GM18526 (cell line): Measurements from ENCODE around the gene KMT2D.

ENCODE experiments used
- POLR2A ChIP-seq: IDR thresholded peaks from 3 replicates; pipeline ENCODE4 v1.6.1; 2011; ENCODE audit not compliant: insufficient read length; ENCODE audit errors: extremely low read depth

The KMT2D gene

GRCh38 chr12:49046129-49046895, 14.3 kb downstream of the KMT2D start:
- TF ChIP-seq POLR2A, result no peak

- no peak for TF ChIP-seq POLR2A
Measured at GRCh38 chr12:49044660-49045059, 15.9 kb downstream of the KMT2D start.

- TF ChIP-seq POLR2A, result no peak
Measured at GRCh38 chr12:49043856-49044258, 16.7 kb downstream of the KMT2D start.

- no peak for TF ChIP-seq POLR2A
Measured at GRCh38 chr12:49043241-49043640, 17.4 kb downstream of the KMT2D start.

- no peak for TF ChIP-seq POLR2A
Measured at GRCh38 chr12:49041881-49042484, 18.6 kb downstream of the KMT2D start.

GRCh38 chr12:49041036-49041880, 19.3 kb downstream of the KMT2D start:
- no peak for TF ChIP-seq POLR2A

GRCh38 chr12:49040364-49040855, 20.2 kb downstream of the KMT2D start:
- TF ChIP-seq POLR2A, result no peak

GRCh38 chr12:49039421-49040363, 20.9 kb downstream of the KMT2D start:
- TF ChIP-seq POLR2A, result no peak

GRCh38 chr12:49038291-49038955, 22.2 kb downstream of the KMT2D start:
- TF ChIP-seq POLR2A, result no peak

GRCh38 chr12:49037947-49038237, 22.7 kb downstream of the KMT2D start:
- no peak for TF ChIP-seq POLR2A

- TF ChIP-seq POLR2A, result no peak
Measured at GRCh38 chr12:49037111-49037946, 23.3 kb downstream of the KMT2D start.

GRCh38 chr12:49036029-49036428, 24.6 kb downstream of the KMT2D start:
- TF ChIP-seq POLR2A, result no peak

GRCh38 chr12:49034286-49034622, 26.3 kb downstream of the KMT2D start:
- TF ChIP-seq POLR2A, result no peak
